K562 (cell line): ENCODE results near the gene ARMC12. TPM values are rescaled to one million over a fixed set of nuclear protein-coding genes. Genes with fewer than 3 reads are reported as not detected.

Experiments used
- CHD1 ChIP-seq: fragments of 200-600 bp; sonication (generic); IDR thresholded peaks from one replicate; pipeline ENCODE4 v1.6.1; 2012; ENCODE audit warnings: mild to moderate bottlenecking, moderate library complexity, low read length, inconsistent platforms
- CREB1 ChIP-seq, 2 experiments: sonication (generic) in 1 of 2; formaldehyde crosslinking in 1 of 2; IDR thresholded peaks; 2 replicates each; pipeline versions ENCODE4 v1.6.1 to v1.8.0; 2012 to 2022; ENCODE audit warnings: inconsistent platforms in 1 of 2, mild to moderate bottlenecking in 1 of 2, missing genetic modification reagents in 1 of 2, moderate library complexity in 1 of 2
- ETV5 ChIP-seq: sonication (generic); formaldehyde crosslinking; IDR thresholded peaks from 2 replicates; pipeline ENCODE4 v1.4.0; 2020; ENCODE audit warnings: low read depth, mild to moderate bottlenecking, missing genetic modification reagents
- HDAC6 ChIP-seq: IDR thresholded peaks from 2 replicates; pipeline ENCODE4 v1.6.1; 2012; ENCODE audit warnings: low read depth, mild to moderate bottlenecking, control low read depth, inconsistent platforms, low read length, moderate library complexity
- NONO ChIP-seq, 2 experiments: fragments of 200-400 bp in 1 of 2; fragments of 450-650 bp in 1 of 2; formaldehyde crosslinking in 1 of 2; IDR thresholded peaks; 2 replicates each; pipeline ENCODE4 v1.6.1; 2017; ENCODE audit warnings: low read depth in 2 of 2, mild to moderate bottlenecking in 2 of 2, moderate library complexity in 2 of 2, low read length in 1 of 2
- PML ChIP-seq: IDR thresholded peaks from 2 replicates; pipeline ENCODE4 v1.6.1; 2012; ENCODE audit warnings: low read length, inconsistent platforms
- SRF ChIP-seq, 2 experiments: fragments of 250-450, 450-650 bp in 1 of 2; sonication (Bioruptor Pico) in 1 of 2; sonication (generic) in 1 of 2; formaldehyde crosslinking; IDR thresholded peaks; 2 replicates each; pipeline versions ENCODE4 v1.5.0 to v1.5.1; 2020 to 2022; ENCODE audit warnings: mild to moderate bottlenecking in 1 of 2, missing genetic modification reagents in 1 of 2
- TAF15 ChIP-seq: fragments of 200-400 bp; formaldehyde crosslinking; IDR thresholded peaks from 2 replicates; pipeline ENCODE4 v1.6.1; 2017; ENCODE audit warnings: mild to moderate bottlenecking, low read depth, low read length, moderate library complexity
- ZNF695 ChIP-seq: fragments of 450-650 bp; formaldehyde crosslinking; IDR thresholded peaks from 2 replicates; pipeline ENCODE4 v1.4.0; 2020; ENCODE audit warnings: mild to moderate bottlenecking, moderate library complexity
- ZNF696 ChIP-seq: fragments of 250-450 bp; sonication (Bioruptor Pico); conservative IDR thresholded peaks from 2 replicates; pipeline ENCODE4 v1.4.0; 2020; ENCODE audit warnings: mild to moderate bottlenecking, moderate library complexity
- polyA plus RNA-seq, 8 experiments: library from polyadenylated mRNA; depleted of rRNA in 4 of 8; stranded (reverse) in 5 of 8; unstranded in 3 of 8; fragments of >200 nt; fragmentation: Nextera tagmentation in 2 of 8; fragmentation: Illumina TruSeq in 1 of 8; extraction: Ambion mirVana in 2 of 8; extraction: Trizol in 1 of 8; gene quantifications; 2 replicates each; pipeline versions ENCODE4 v1.2.1 to v1.2.3, GENCODE V29; 2011 to 2014; ENCODE audit warnings: inconsistent platforms in 1 of 8, missing spikeins in 1 of 8
- total RNA-seq, 7 experiments: library from RNA; depleted of rRNA in 6 of 7; stranded (reverse); fragments of >200 nt in 6 of 7; fragmentation: Illumina TruSeq in 2 of 7; extraction: Trizol in 2 of 7; gene quantifications; 2 replicates each; pipeline versions ENCODE4 v1.2.1 to v1.2.3, GENCODE V29; 2011 to 2021; ENCODE audit warnings: low replicate concordance in 1 of 7
- TF ChIP-seq, protein P1 (sequence below): fragments of 200-800 bp; sonication (Bioruptor generic); IDR thresholded peaks from 2 replicates; pipeline ENCODE4 v1.6.1; 2017; ENCODE audit warnings: missing genetic modification characterization, missing compliant biosample characterization
- TF ChIP-seq, protein P2 (sequence below), 2 experiments: fragments of 450-650 bp in 1 of 2; sonication (generic) in 1 of 2; formaldehyde crosslinking in 1 of 2; IDR thresholded peaks; 2 replicates each; pipeline versions ENCODE4 v1.7.1 to v1.9.0; 2016 to 2022; ENCODE audit warnings: inconsistent platforms in 1 of 2, mild to moderate bottlenecking in 1 of 2, missing genetic modification reagents in 1 of 2
- TF ChIP-seq, protein P3 (sequence below): fragments of 200-400 bp; formaldehyde crosslinking; IDR thresholded peaks from 2 replicates; pipeline ENCODE4 v1.6.1; 2017; ENCODE audit warnings: mild to moderate bottlenecking, low read depth, low read length, moderate library complexity

The ARMC12 gene
- total and polyA plus RNA-seq, 9 of the 15 experiments (the other 6 are each of a cell fraction or from before 2014, with no cell fraction given), result 0.09 to 0.58 (median 0.31) TPM; not detected in 3

DNA sequence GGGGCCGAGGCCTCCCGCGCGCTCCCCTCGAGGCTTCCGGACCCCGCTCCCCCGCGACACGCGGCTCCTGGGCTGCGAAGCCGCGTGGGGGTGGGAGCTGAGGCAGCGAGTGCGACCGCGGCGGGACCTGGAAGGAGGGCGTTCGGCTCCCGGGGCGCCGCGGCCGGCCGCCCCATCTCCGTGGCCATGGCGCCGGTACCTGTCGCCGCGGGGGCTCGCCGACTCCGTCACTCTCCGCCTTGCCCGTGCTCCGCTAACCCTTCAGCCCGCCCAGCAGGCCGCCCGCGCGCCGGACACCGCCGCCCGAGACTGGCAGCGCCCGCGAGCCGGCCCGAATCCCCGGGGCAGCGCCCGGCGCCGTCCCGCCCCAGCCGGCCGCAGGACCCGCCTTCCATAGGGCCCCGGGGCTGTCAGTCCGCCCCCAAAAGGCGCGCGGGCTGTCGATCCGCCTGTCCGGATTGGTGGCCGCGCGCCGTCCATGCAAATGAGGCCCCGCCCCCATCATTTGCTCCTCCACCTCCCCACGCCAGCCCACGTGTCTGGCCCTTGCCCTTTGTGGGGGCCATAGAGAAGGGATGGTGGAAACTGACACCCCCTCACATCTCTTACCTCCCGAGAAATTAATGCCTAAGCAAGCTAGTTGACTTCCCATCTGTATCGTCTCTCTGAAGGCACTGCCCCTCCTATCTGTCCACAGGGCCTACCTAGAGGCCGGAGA, 48.1 kb upstream of the ARMC12 start, which contains the start of gene FKBP5 (continued):
- TF ChIP-seq, protein P1, sequence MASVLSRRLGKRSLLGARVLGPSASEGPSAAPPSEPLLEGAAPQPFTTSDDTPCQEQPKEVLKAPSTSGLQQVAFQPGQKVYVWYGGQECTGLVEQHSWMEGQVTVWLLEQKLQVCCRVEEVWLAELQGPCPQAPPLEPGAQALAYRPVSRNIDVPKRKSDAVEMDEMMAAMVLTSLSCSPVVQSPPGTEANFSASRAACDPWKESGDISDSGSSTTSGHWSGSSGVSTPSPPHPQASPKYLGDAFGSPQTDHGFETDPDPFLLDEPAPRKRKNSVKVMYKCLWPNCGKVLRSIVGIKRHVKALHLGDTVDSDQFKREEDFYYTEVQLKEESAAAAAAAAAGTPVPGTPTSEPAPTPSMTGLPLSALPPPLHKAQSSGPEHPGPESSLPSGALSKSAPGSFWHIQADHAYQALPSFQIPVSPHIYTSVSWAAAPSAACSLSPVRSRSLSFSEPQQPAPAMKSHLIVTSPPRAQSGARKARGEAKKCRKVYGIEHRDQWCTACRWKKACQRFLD (CRISPR knock-in tag), result peak; percentile 78; the same call in 1 of the 2 replicates
- TF ChIP-seq CHD1 (no peak), SRF (CRISPR knock-in tag; IDR thresholded peaks at IDR 0.05) (0 out of 4 replicates have a peak, but pooled peaks of 1 of the 2 experiments have one; percentile 42), NONO (IDR thresholded peaks at IDR 0.05; ENCODE audit: low read depth in 2 of 2, low read length in 1 of 2) (peak; percentile 74 to 91), CREB1 (IDR thresholded peaks at IDR 0.05) (no peak; the same call in 1 of the 2 replicates), CREB1 (CRISPR knock-in tag; IDR thresholded peaks at IDR 0.05) (peak; percentile 24; the same call in 1 of the 2 replicates), ZNF695 (CRISPR knock-in tag) (no peak), ZNF696 (CRISPR knock-in tag) (no peak), PML (peak; percentile 50; the same call in 1 of the 2 replicates), TAF15 (no peak), HDAC6 (no peak), ETV5 (no peak)
- TF ChIP-seq, protein P2, sequence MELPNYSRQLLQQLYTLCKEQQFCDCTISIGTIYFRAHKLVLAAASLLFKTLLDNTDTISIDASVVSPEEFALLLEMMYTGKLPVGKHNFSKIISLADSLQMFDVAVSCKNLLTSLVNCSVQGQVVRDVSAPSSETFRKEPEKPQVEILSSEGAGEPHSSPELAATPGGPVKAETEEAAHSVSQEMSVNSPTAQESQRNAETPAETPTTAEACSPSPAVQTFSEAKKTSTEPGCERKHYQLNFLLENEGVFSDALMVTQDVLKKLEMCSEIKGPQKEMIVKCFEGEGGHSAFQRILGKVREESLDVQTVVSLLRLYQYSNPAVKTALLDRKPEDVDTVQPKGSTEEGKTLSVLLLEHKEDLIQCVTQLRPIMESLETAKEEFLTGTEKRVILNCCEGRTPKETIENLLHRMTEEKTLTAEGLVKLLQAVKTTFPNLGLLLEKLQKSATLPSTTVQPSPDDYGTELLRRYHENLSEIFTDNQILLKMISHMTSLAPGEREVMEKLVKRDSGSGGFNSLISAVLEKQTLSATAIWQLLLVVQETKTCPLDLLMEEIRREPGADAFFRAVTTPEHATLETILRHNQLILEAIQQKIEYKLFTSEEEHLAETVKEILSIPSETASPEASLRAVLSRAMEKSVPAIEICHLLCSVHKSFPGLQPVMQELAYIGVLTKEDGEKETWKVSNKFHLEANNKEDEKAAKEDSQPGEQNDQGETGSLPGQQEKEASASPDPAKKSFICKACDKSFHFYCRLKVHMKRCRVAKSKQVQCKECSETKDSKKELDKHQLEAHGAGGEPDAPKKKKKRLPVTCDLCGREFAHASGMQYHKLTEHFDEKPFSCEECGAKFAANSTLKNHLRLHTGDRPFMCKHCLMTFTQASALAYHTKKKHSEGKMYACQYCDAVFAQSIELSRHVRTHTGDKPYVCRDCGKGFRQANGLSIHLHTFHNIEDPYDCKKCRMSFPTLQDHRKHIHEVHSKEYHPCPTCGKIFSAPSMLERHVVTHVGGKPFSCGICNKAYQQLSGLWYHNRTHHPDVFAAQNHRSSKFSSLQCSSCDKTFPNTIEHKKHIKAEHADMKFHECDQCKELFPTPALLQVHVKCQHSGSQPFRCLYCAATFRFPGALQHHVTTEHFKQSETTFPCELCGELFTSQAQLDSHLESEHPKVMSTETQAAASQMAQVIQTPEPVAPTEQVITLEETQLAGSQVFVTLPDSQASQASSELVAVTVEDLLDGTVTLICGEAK (IDR thresholded peaks at IDR 0.05), result no peak
- TF ChIP-seq, protein P2 (CRISPR knock-in tag; IDR thresholded peaks at IDR 0.05), result no peak
- TF ChIP-seq, protein P3, sequence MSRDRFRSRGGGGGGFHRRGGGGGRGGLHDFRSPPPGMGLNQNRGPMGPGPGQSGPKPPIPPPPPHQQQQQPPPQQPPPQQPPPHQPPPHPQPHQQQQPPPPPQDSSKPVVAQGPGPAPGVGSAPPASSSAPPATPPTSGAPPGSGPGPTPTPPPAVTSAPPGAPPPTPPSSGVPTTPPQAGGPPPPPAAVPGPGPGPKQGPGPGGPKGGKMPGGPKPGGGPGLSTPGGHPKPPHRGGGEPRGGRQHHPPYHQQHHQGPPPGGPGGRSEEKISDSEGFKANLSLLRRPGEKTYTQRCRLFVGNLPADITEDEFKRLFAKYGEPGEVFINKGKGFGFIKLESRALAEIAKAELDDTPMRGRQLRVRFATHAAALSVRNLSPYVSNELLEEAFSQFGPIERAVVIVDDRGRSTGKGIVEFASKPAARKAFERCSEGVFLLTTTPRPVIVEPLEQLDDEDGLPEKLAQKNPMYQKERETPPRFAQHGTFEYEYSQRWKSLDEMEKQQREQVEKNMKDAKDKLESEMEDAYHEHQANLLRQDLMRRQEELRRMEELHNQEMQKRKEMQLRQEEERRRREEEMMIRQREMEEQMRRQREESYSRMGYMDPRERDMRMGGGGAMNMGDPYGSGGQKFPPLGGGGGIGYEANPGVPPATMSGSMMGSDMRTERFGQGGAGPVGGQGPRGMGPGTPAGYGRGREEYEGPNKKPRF, result no peak
